WTC11 (cell line): ENCODE data around the gene NXPH4. TPM values are rescaled to one million over a fixed set of nuclear protein-coding genes. Genes with fewer than 3 reads are reported as not detected.

Experiments used
- ATAC-seq: fragments of 200-7000 bp; cut with Tn5 transposase; 2 replicates; pipeline ENCODE4 v1.10.0; 2021; ENCODE audit warnings: mild to moderate bottlenecking, moderate library complexity
- CTCF ChIA-PET: fragments of 300-600 bp; sonication (Branson Sonifier 250); formaldehyde crosslinking; loops from one replicate; lab custom pipeline; 2021; ENCODE audit warnings: antibody characterized with exemption; lab: Charles Lee
- POLR2A ChIA-PET: fragments of 350-600 bp; sonication (Branson Sonifier 250); formaldehyde crosslinking; loops from one replicate; lab custom pipeline; 2021; ENCODE audit warnings: antibody characterized with exemption; lab: Charles Lee
- DNase-seq: peaks from one replicate; pipeline ENCODE4 v3.0.0; 2021; ENCODE audit warnings: low spot score
- H3K27ac Mint-ChIP-seq: 2 replicates; pipeline ENCODE4 v1.8.0; 2021; ENCODE audit warnings: mixed read lengths
- H3K27me3 Mint-ChIP-seq: 2 replicates; pipeline ENCODE4 v1.8.0; 2021; ENCODE audit warnings: low read depth, mild to moderate bottlenecking, moderate library complexity, mixed read lengths
- H3K36me3 Mint-ChIP-seq: 2 replicates; pipeline ENCODE4 v1.8.0; 2021; ENCODE audit warnings: mixed read lengths
- H3K4me1 Mint-ChIP-seq: 2 replicates; pipeline ENCODE4 v1.8.0; 2022; ENCODE audit warnings: mixed read lengths
- H3K4me3 Mint-ChIP-seq: 2 replicates; pipeline ENCODE4 v1.8.0; 2021; ENCODE audit warnings: mild to moderate bottlenecking, moderate library complexity, mixed read lengths
- H3K9me3 Mint-ChIP-seq: 2 replicates; pipeline ENCODE4 v1.8.0; 2021; ENCODE audit warnings: mixed read lengths
- AR ChIP-seq: fragments of 250-450 bp; sonication (Bioruptor Pico); IDR thresholded peaks from 2 replicates; pipeline ENCODE4 v1.9.0; 2021; ENCODE audit warnings: mild to moderate bottlenecking
- ATF1 ChIP-seq: sonication (generic); formaldehyde crosslinking; IDR thresholded peaks from 2 replicates; pipeline ENCODE4 v1.8.1; 2023; ENCODE audit warnings: mild to moderate bottlenecking, moderate library complexity, missing genetic modification reagents
- ATF3 ChIP-seq: sonication (generic); formaldehyde crosslinking; conservative IDR thresholded peaks from 2 replicates; pipeline ENCODE4 v1.8.1; 2022; ENCODE audit warnings: mild to moderate bottlenecking, missing genetic modification reagents
- ATF6 ChIP-seq: sonication (generic); formaldehyde crosslinking; IDR thresholded peaks from 2 replicates; pipeline ENCODE4 v1.8.1; 2023; ENCODE audit warnings: mild to moderate bottlenecking, missing genetic modification reagents
- E2F4 ChIP-seq: sonication (generic); formaldehyde crosslinking; IDR thresholded peaks from 2 replicates; pipeline ENCODE4 v1.8.1; 2022; ENCODE audit warnings: low read depth, mild to moderate bottlenecking, moderate library complexity, missing genetic modification reagents, borderline replicate concordance
- E2F5 ChIP-seq: sonication (generic); formaldehyde crosslinking; IDR thresholded peaks from 2 replicates; pipeline ENCODE4 v1.8.1; 2022; ENCODE audit warnings: mild to moderate bottlenecking, moderate library complexity, missing genetic modification reagents
- EMX1 ChIP-seq: fragments of 250-450 bp; sonication (Bioruptor Pico); IDR thresholded peaks from 2 replicates; pipeline ENCODE4 v1.8.0; 2021; ENCODE audit warnings: mild to moderate bottlenecking
- ESRRA ChIP-seq: sonication (generic); formaldehyde crosslinking; IDR thresholded peaks from 2 replicates; pipeline ENCODE4 v1.8.1; 2022; ENCODE audit warnings: mild to moderate bottlenecking, missing genetic modification reagents, borderline replicate concordance
- GABPB1 ChIP-seq: sonication (generic); formaldehyde crosslinking; IDR thresholded peaks from 2 replicates; pipeline ENCODE4 v1.8.1; 2023; ENCODE audit warnings: mild to moderate bottlenecking, missing genetic modification reagents
- MAX ChIP-seq: sonication (generic); formaldehyde crosslinking; IDR thresholded peaks from 2 replicates; pipeline ENCODE4 v1.8.0; 2022; ENCODE audit warnings: mild to moderate bottlenecking, missing genetic modification reagents
- RORB ChIP-seq: fragments of 250-450 bp; sonication (Bioruptor Pico); IDR thresholded peaks from 2 replicates; pipeline ENCODE4 v1.9.0; 2021; ENCODE audit warnings: mild to moderate bottlenecking
- SOX15 ChIP-seq: fragments of 250-450 bp; sonication (Bioruptor Pico); IDR thresholded peaks from 2 replicates; pipeline ENCODE4 v1.9.0; 2021; ENCODE audit warnings: mild to moderate bottlenecking
- TEAD1 ChIP-seq: sonication (generic); formaldehyde crosslinking; IDR thresholded peaks from 2 replicates; pipeline ENCODE4 v1.8.0; 2022; ENCODE audit warnings: mild to moderate bottlenecking, missing genetic modification reagents
- TEAD4 ChIP-seq: sonication (generic); formaldehyde crosslinking; IDR thresholded peaks from 2 replicates; pipeline ENCODE4 v1.8.0; 2022; ENCODE audit warnings: mild to moderate bottlenecking, missing genetic modification reagents
- TP53 ChIP-seq: sonication (generic); formaldehyde crosslinking; IDR thresholded peaks from 2 replicates; pipeline ENCODE4 v1.8.1; 2023; ENCODE audit warnings: mild to moderate bottlenecking, missing genetic modification reagents
- ZBTB43 ChIP-seq: sonication (generic); formaldehyde crosslinking; IDR thresholded peaks from 2 replicates; pipeline ENCODE4 v1.8.1; 2023; ENCODE audit warnings: mild to moderate bottlenecking, missing genetic modification reagents
- ZNF281 ChIP-seq: sonication (generic); formaldehyde crosslinking; IDR thresholded peaks from 2 replicates; pipeline ENCODE4 v1.8.0; 2023; ENCODE audit warnings: mild to moderate bottlenecking, missing genetic modification reagents
- ZNF396 ChIP-seq: fragments of 250-450 bp; sonication (Bioruptor Pico); IDR thresholded peaks from 2 replicates; pipeline ENCODE4 v1.8.0; 2021; ENCODE audit warnings: mild to moderate bottlenecking, moderate library complexity, borderline replicate concordance
- ZNF425 ChIP-seq: fragments of 250-450 bp; sonication (Bioruptor Pico); conservative IDR thresholded peaks from 2 replicates; pipeline ENCODE4 v1.9.0; 2021; ENCODE audit warnings: mild to moderate bottlenecking
- ZNF671 ChIP-seq: fragments of 250-450 bp; sonication (Bioruptor Pico); IDR thresholded peaks from 2 replicates; pipeline ENCODE4 v1.8.0; 2021; ENCODE audit warnings: mild to moderate bottlenecking
- total RNA-seq: library from RNA; stranded (reverse); gene quantifications from 3 replicates; pipeline ENCODE4 v1.2.3, GENCODE V29; 2021

The NXPH4 gene
- total RNA-seq, 1 experiment from 2014 or later, result 4.9 TPM

- ChIA-PET CTCF (interaction anchor here (1.1 to 1.2 kb wide), 2 partner anchors 16 to 21 kb away, joined by 3 to 5 read pairs; no protein-coding TSS in a partner anchor), POLR2A (no interaction called here)
- H3K4me1 Mint-ChIP-seq, result no peaks in the 10 kb centered on the region
- no peak overlapping the region for H3K4me3 Mint-ChIP-seq
- TF ChIP-seq ATF1 (CRISPR knock-in tag), result no peak
- TF ChIP-seq ESRRA, result no peak
- TF ChIP-seq ZNF671 (CRISPR knock-in tag), result no peak
- TF ChIP-seq GABPB1, result no peak
- TF ChIP-seq ZNF396 (CRISPR knock-in tag), result no peak
- TF ChIP-seq TEAD4, result no peak
- no peak for TF ChIP-seq TEAD1 (CRISPR knock-in tag)
- no peak for TF ChIP-seq RORB
- no peak for TF ChIP-seq TP53
- no peak for TF ChIP-seq ATF3 (CRISPR knock-in tag)
- TF ChIP-seq E2F4, result no peak
- no peak for TF ChIP-seq EMX1 (CRISPR knock-in tag)
- no peak for TF ChIP-seq E2F5 (CRISPR knock-in tag)
- no peak for TF ChIP-seq ZBTB43 (CRISPR knock-in tag)
- H3K9me3 Mint-ChIP-seq, result peaks cover 5% of the 10 kb centered on the region; the same call in 1 of the 2 replicates
- no peak for ATAC-seq
- no peak overlapping the region for H3K27ac Mint-ChIP-seq
- no peaks in the 10 kb centered on the region for H3K27me3 Mint-ChIP-seq
- peaks cover 70% of the 10 kb centered on the region for H3K36me3 Mint-ChIP-seq
- no peak for DNase-seq
Observed at GRCh38 chr12:57191410-57191809, 25.2 kb upstream of the NXPH4 start.

GRCh38 chr12:57192920-57193319, 23.7 kb upstream of the NXPH4 start:
- H3K9me3 Mint-ChIP-seq, result peaks cover 5% of the 10 kb centered on the region; the same call in 1 of the 2 replicates
- H3K4me1 Mint-ChIP-seq, result no peaks in the 10 kb centered on the region
- ChIA-PET CTCF (interaction anchor here (0.8 to 1.1 kb wide), 2 partner anchors 10 to 20 kb away, joined by 3 to 4 read pairs; no protein-coding TSS in a partner anchor), POLR2A (no interaction called here)
- H3K36me3 Mint-ChIP-seq, result peaks cover 71% of the 10 kb centered on the region
- H3K4me3 Mint-ChIP-seq, result no peak overlapping the region
- H3K27me3 Mint-ChIP-seq, result no peaks in the 10 kb centered on the region
- ATAC-seq (no peak), DNase-seq (no peak)
- H3K27ac Mint-ChIP-seq, result no peak overlapping the region
- no peak for TF ChIP-seq ZNF425 (CRISPR knock-in tag)
- no peak for TF ChIP-seq TEAD4
- TF ChIP-seq ZNF281 (CRISPR knock-in tag), result no peak
- TF ChIP-seq MAX, result no peak
- no peak for TF ChIP-seq ZNF396 (CRISPR knock-in tag)
- TF ChIP-seq ZNF671 (CRISPR knock-in tag), result no peak
- TF ChIP-seq SOX15 (CRISPR knock-in tag), result no peak
- no peak for TF ChIP-seq ZBTB43 (CRISPR knock-in tag)
- TF ChIP-seq ATF6 (CRISPR knock-in tag), result no peak
- no peak for TF ChIP-seq AR (CRISPR knock-in tag)
